Right kidney (tissue), 1 donor: ENCODE results near the gene LMF1.

Experiments used
- DNase-seq: peaks from one replicate; pipeline ENCODE4 v3.0.0-alpha.2; 2016

The LMF1 gene

GRCh38 chr16:929227-930073, 41.3 kb downstream of the LMF1 start:
- DNase-seq, result no peak

GRCh38 chr16:928526-928925, 42.3 kb downstream of the LMF1 start:
- no peak for DNase-seq

- DNase-seq, result no peak
Observed at GRCh38 chr16:927931-928330, 42.9 kb downstream of the LMF1 start.

DNA sequence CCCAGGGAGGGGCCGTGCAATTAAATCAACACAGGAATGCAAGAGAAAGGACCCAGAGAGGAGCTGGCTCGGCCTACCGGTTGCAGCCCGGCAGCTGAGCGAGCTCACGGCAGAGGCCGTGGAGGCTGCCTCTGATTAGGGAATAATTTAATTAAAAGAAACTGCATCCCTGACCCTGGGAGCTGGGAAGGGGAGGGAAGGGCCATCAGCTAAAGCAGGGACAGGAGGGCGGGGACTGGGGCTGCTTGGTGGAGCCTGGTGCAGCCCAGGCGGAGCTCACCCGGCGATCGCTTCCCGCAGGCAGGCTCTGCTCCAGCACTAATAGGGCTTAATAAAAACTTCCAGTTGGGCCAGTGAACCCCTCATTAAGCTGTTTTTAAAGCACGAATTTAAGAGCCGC, 43.4 kb downstream of the LMF1 start:
- no peak for DNase-seq

DNA sequence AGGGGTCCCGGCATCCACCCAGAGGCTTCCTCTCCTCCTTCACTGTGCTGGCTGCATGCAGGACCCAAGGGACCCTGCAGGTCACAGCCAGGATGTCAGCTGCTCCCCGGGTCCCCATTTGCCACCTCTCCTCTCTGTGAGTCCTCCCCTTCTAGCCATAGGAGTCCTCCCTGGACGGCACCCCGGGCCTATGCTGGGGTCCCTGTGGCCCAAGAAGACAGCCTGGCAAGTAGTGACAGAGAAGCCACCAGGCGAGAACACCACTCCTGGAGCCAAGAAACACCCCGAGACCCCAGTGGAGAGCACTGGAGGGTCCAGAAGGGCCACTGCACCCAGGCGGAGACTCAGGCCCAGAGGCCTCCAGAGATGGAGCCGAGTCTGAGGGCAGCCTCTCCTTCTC, 44.1 kb downstream of the LMF1 start:
- no peak for DNase-seq

DNA sequence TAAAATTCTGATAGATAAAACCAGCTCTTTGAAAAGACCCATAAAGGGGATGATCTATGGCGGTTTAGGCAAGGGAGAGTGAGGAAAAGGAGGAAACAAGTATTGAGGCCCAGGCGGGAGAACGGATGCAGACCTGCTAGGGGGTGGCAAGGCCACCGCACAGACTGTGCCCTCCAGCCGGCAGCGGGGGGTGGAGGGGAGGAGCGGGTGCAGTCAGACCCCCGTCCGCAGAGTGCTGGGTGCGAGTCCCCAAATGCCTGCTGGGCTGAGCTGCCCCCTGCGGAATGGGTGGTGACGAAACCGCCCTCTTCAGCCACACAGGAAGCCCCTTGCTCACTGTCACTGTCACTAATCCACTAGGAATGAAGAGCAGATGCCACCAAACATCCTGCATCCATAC, 46.0 kb downstream of the LMF1 start:
- DNase-seq, result no peak

DNA sequence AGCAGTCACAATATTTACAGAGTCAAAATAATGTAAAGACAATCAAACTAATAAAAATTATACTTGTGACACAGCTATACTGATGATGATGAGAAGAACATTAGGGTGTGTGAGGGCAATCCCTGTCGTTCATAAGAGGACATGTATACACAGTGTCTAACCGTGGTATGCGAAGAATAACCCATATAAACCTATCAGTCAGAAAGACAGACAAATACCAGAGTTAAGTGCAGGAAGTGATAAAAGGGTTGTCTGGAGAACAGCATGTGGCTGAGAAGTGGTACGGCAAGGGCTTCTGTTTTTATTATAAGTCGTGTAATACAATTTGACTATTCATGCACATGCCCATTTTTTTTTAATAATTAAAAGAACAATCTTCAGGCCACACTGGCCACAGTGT, 46.7 kb downstream of the LMF1 start:
- no peak for DNase-seq

DNA sequence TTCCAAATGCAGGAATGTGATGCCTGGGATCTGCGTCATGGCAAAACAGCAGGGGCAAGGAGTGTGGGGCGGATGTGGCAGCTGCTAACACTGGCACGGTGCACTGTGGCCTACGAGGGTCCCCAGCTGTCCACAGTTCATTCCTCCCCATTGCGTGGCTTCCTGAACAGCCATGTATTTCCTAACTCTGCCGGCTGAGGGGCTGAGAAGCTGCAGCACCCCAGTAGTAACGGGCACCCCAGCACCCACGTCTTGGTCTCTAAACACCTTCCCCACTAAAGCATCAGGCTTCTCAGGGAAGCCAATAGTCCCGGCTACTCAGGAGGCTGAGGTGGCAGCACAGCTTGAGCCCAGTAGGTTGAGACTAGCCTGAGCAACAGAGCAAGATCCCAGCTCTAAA, 47.6 kb downstream of the LMF1 start:
- no peak for DNase-seq

DNA sequence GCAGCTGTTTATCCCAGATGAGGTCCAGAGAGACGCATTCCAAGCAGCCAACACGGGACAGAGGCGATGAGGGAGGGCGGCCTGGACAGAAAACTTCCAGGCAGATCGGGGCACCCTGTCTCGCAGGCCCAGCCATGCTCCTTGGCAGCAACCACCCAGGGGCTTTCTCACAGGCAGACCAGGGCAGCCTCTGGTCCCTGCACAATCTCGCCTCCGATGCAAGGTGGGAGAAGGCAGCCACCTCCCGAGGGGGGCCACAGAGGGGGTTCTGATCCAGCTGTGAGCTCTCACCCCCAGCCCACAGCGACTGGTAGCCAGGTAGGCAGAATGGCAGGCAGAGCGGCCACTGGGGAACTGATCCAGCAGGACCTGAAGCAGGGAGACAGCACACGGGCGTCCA, 48.7 kb downstream of the LMF1 start:
- no peak for DNase-seq

- DNase-seq, result no peak
Observed at GRCh38 chr16:921321-921905, 49.4 kb downstream of the LMF1 start.

DNA sequence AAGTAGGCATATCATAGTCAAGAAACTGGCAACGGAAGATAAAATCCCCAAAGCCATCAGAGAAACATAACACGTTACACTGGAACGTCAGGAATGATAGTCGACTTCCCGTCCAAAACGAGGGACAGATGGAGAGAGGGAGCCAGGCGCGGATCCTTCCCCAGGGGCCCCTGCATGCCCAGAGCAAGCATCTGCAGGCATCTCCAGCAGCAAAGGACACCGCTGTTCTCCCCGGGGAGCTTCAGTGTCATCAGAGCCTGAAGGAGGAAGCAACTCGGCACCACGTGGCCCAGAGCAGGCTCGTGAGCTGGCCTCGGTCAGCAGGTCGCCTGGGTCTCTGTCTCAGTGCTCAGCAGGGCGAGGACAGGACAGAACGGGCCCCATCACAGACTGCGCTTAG, 50.1 kb downstream of the LMF1 start:
- no peak for DNase-seq

- DNase-seq, result no peak
Observed at GRCh38 chr16:920051-920681, 50.6 kb downstream of the LMF1 start.

DNA sequence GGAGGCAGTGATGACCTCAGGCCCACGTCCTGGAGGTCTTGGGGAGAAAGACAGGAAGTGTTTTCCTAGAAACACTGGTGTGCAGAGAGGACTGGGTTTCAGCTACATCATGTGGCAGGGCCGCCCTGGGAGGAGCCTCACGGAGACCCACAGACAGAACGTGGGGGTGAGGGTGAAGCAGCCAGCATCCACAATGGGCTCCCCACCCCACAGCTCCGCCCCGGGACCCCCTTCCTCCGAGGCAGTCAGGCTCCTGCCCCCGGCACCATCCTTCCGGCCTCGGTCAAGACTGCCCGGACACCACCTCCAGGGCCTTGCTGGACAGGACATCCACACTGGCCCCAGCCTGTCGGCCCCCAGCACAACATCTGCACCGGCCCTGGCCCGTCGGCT, 51.1 kb downstream of the LMF1 start:
- no peak for DNase-seq

- no peak for DNase-seq
Observed at GRCh38 chr16:918741-919657, 51.8 kb downstream of the LMF1 start.

DNA sequence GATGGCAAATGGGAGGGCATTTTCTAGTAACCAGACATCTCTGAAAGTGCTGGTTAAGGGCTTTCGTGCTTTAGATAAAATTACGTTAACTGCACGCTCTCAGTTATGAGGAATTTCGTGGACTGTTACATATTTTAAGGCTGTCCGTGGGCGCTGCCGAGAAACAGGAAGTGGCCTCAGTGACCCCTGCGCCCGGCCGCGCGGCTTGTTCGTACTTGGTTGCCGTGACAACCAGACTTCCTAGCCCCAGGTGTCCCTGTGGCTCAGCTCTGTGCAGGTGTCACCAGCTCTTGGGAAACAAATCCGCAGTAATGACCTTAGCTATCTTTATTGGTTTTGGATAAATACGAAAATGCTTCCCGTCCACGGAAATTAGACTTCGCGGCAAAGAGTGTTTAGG, 52.7 kb downstream of the LMF1 start:
- DNase-seq, result no peak

DNA sequence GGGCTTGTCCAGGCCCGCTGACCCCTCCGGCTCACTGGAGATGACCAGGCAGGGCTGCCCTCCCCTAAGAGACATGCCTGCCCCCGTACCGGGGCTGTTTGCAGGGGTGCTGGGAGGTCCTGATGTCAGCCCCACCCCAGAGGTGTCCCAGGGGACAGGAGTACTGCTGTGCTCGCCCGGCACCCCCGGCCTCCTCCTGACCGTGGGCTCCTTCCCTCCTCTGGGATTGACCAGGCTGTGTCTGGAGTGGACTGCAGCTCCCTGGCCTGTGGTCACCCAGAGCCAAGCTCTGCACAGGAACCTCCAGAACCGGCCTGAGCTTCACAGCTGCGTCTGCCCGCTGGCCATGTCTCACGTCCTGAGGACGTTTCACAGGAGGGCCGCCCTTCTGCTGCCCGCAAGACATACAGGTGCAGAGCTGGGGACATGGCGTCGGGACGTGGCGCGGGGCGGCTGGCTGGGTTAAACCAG, 53.2 kb downstream of the LMF1 start:
- no peak for DNase-seq

- DNase-seq, result no peak
Observed at GRCh38 chr16:916035-916799, 54.6 kb downstream of the LMF1 start.

- no peak for DNase-seq
Observed at GRCh38 chr16:915546-915945, 55.2 kb downstream of the LMF1 start.

DNA sequence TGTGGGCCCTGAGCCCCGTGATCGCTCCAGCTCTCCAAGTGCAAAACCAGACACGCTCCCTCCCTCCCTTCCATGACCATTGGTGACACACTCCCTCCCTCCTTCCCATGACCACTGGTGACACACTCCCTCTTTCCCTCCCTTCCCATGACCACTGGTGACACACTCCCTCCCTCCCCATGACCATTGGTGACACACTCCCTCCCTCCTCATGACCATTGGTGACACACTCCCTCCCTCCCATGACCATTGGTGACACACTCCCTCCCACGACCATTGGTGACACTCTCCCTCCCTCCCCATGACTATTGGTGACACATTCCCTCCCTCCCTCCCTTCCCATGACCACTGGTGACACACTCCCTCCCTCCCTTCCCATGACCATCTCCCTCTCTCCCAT, 56.3 kb downstream of the LMF1 start:
- DNase-seq, result no peak

DNA sequence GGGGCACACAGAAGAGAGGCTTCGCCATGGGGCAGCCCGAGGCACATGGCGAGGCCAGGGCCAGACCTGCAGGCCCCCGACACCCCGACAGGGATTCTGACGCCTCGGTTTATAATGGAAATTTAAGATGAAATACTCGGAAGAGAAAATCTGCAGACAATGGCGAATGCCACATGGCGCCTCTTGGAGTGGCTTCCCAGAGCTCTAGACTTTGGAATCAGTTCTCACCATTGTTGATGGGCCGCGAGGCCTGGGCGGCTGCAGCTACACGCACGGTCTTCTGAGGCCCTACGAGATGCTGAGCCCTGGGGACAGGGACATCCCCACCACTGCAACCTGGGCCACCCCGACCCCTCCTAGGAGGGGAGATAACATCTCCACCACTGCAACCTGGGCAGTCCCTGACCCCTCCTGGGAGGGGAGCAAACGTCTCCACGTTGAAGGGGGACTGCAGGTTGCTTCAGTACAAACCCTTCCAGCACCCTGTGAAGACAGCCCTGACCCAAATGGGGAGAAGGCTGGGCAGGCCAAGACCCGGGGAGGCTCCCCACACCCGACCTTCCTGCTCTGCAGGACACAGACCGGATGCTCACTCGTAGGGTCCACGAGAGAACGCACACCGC, 56.9 kb downstream of the LMF1 start:
- DNase-seq, result no peak
